MM.1S (cell line): ENCODE data around the gene SYNPO2.

Experiments
- CTCF ChIP-seq: fragments of 300-600 bp; sonication (generic); IDR thresholded peaks from 2 replicates; pipeline ENCODE4 v1.5.1; 2016; ENCODE audit warnings: antibody characterized with exemption, low read length, mixed read lengths
- EZH2 ChIP-seq: fragments of 300-600 bp; sonication (generic); optimal IDR thresholded peaks from 2 replicates; pipeline ENCODE3; 2017; ENCODE audit warnings: low read depth, mild to moderate bottlenecking, antibody characterized with exemption, low read length, mixed read lengths
- EZH2phosphoT487 ChIP-seq: fragments of 300-600 bp; sonication (generic); IDR thresholded peaks from 2 replicates; pipeline ENCODE4 v1.6.1; 2018; ENCODE audit warnings: antibody characterized with exemption, low read length

GRCh38 chr4:119039160-119039559, 150.5 kb downstream of the SYNPO2 start:
- no peak for TF ChIP-seq EZH2
- TF ChIP-seq EZH2phosphoT487 = no peak
- TF ChIP-seq CTCF = no peak
